ENCODE results near the gene USH1C.

DNA sequence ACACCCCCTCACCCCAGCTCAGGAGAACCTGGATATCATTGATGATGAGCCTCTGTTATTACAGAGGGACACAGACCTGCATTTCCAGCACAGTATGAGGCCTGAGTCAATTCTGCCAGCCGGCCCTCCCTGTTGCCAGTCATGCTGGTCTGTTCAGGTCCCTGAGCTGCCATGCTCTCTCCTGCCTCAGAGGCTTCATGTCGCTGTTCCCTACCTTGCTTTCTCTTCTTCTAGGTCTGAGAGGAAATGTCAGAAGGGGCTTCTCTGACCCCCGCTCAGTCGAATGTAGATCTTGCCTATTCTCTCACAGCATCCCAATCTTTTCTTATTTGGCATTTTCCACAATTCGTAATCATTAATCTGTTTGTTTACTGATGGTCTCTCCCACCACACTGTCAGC, 45.7 kb downstream of the USH1C start:
- TF ChIP-seq POLR2A (IDR thresholded peaks at IDR 0.05; ENCODE audit: low read depth), result no peak
- TF ChIP-seq, protein P1, sequence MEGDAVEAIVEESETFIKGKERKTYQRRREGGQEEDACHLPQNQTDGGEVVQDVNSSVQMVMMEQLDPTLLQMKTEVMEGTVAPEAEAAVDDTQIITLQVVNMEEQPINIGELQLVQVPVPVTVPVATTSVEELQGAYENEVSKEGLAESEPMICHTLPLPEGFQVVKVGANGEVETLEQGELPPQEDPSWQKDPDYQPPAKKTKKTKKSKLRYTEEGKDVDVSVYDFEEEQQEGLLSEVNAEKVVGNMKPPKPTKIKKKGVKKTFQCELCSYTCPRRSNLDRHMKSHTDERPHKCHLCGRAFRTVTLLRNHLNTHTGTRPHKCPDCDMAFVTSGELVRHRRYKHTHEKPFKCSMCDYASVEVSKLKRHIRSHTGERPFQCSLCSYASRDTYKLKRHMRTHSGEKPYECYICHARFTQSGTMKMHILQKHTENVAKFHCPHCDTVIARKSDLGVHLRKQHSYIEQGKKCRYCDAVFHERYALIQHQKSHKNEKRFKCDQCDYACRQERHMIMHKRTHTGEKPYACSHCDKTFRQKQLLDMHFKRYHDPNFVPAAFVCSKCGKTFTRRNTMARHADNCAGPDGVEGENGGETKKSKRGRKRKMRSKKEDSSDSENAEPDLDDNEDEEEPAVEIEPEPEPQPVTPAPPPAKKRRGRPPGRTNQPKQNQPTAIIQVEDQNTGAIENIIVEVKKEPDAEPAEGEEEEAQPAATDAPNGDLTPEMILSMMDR (IDR thresholded peaks at IDR 0.05), result no peak
- no peak for TF ChIP-seq EP300 (IDR thresholded peaks at IDR 0.05)
- TF ChIP-seq POLR2AphosphoS5 (IDR thresholded peaks at IDR 0.05), result no peak
